Activated effector memory CD4-positive, alpha-beta T cell treated with Interleukin-2 at 50 U/mL for 16 hours (primary cell): ENCODE measurements around the gene CACNA1C.

ENCODE experiments used
- DNase-seq: peaks from one replicate; pipeline ENCODE4 v3.0.0-alpha.2; 2020

Gene CACNA1C

GRCh38 chr12:2035431-2036055, 17.2 kb upstream of the CACNA1C start:
- DNase-seq = no peak

- no peak for DNase-seq
Measured at GRCh38 chr12:2039034-2039433, 13.8 kb upstream of the CACNA1C start.

DNA sequence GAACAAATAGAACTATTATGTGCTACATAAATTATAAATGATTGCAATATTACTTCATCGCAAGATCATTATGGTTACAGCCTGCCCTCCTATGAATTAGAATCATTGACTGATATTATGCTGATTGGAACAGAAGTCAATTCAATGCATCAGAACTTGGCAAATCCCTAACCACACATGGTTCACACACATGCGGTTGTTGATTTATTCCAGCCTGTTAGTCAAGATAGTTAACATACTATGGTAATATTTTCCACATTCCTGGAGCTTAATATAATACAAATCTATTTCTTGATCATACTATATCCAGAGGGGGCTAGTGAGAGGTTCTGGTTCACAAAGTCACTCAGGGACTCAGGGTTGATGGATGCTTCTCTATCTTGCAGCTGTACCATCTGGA, 9.7 kb upstream of the CACNA1C start:
- DNase-seq = no peak

- DNase-seq = no peak
Measured at GRCh38 chr12:2044165-2044564, 8.6 kb upstream of the CACNA1C start.

DNA sequence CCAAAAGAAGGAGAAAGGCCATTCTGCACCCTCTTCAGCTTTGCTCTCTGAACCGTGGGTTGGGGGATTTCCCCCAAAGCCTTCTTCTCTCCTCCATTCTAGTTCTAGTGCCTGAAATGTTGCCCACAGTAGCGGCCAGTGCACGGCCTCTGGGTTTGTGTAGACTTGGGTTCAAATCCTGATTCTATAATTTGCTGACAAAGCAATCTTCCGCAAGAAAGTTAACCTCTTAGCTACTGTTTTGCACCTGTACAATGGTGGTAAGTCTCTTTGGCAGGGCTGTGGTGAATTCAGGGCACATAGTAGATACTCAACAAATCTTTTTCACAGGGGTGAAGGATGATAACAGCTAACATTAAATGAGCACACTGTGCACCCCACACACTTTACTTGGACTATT, 5.8 kb upstream of the CACNA1C start:
- DNase-seq = no peak

GRCh38 chr12:2047752-2048151, 5.0 kb upstream of the CACNA1C start:
- no peak for DNase-seq

DNA sequence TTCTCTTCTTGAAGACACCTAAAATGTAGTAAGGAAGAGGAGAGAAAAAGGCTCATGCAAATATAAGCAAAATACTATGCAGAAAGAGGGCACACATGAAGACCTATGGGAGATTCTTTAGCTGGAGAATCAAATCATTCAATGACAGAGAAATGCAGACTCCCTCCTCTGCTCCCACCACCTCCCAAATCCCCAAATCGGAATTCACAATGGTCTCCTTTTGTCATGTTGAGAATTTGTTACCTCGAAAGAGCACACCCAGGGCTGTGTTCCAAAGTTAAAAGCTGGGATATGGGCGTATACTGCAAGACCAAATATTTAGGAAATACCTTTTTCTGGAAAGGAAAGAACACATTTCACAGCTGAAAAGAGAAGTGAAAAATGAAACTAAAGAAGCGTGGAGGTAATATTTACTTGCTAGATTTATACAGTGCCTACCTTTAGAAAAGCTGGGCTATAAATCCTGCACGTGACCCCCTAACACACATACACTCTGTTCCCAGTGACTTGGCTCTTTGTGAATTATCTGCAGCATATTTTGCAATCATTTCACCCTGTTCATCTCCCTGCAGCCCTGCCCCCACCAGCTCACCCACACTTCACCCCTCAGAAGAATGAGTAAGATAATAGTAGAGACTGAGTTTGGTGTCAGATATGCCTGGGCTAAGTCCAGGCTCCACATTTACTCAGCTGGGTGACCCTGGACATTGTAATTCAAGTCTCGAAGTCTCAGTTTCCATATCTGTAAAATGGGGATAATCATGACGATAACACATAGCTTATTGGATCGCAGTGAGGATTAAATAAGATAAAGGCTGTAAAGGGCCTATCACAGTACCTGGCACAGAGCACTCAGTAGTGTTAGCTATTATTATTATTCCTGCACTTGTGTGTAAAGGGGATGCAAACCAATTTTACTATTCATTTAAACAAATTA, 2.9 kb upstream of the CACNA1C start:
- DNase-seq = no peak

DNA sequence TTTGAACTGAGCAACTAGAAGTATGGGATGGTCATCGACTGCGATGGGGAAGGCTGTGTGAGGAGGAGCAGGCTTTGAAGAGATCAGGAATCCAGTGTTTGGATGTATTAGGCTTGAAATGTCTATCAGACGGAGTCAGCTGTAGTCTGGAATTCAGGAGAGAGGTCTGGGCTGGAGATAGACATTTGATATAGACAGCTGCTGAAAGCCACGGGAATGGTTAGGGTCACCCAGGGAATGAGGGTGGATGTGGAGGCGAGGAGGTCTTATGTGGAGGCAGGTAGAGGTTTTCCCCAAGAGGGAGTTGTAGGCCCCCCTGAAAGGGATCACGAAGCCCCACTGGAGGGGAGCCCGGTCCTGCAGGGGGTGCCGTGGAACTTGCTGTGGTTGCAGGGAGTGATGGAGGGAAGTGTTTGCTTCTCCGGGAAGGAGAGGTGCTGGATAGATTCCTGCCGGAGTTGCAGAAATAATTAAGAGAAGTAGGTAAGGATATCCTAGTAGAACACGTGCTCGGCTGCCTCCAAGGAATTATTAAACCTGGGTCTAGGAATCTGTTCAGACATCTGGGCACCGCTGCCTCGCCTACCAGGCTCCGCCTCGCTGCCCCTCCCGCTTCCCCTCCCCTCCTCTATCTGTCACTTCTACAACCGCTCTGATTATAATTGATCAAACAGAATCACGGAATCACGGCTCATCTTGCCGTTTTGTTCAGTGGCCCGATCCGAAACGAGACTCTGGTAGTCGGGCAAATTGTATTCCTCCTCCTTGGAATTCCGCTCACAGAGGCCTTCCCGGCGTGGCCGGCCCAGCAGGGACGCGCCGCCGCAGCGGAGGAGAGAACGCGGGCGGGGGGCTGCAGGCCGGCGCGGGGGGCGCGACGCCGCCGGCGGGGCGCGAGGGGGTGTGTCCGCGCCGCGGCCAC, 826 bp upstream of the CACNA1C start:
- DNase-seq = no peak

- no peak for DNase-seq
Measured at GRCh38 chr12:2053691-2054090, 904 bp downstream of the CACNA1C start.

GRCh38 chr12:2054091-2055018, 1.6 kb downstream of the CACNA1C start:
- no peak for DNase-seq

DNA sequence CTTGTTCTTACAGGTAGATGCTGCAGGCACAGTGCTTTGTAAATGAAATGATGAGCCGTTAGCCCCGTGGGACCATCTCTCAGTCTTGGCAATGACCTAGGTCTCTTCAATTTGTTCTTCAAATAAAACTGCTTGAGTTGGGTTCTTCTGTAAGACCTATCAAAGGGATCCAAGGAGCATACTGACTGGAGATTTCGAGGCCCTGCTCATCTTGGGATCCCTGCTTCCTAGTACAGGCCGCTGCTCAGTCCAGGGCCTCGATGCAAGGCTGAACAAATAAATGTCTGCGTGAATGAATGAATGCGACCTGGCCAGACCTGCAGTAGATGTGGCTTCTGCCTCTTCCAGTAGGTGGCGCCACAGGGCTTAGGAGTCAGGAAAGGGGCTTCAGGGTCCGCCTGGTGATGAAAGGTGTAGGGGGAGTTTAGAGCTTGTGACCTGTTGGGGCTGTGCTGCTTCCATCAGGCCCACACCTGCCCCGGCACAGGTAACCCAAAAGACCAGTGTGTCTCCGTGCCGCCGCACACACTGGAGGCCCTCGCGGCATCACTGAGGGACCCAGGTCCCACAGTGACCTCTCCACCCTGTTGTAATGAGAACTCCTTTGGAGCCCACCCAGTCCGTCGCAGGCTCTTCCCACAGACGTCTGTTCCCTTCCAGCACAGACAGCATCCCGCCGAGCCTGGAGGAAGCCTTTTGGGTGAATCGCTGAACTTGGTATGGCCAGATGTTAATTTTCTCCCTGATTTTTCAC, 4.4 kb downstream of the CACNA1C start:
- DNase-seq = no peak

DNA sequence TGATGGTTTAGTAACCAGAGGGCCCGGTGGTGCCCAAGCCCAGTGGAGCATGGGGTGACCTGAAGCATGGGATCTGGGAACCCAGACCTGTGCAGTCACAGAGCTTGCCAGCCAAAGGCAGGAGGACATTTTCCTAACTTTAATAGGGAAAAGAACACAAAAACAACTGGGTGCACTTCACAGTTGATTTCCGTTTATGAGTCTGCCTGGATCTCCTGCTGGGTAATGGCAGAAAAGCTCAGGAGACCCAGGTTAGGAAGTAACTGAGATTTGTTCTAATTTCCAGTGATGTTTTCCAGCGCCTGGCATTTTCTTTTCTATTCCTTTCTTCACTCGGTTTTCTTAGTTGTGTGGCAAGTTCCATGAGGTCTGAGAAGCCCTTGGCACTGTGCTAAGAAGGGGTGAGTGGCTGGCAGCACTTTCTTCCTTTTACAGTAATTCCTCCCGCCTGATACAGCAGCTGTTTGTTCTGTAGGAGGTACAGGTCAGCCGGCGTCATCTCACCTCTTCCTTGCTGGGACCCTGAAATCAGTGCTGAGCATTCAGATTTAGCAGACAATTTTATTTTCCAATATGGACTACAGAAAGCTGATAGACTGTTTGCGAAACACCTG, 5.1 kb downstream of the CACNA1C start:
- no peak for DNase-seq

DNA sequence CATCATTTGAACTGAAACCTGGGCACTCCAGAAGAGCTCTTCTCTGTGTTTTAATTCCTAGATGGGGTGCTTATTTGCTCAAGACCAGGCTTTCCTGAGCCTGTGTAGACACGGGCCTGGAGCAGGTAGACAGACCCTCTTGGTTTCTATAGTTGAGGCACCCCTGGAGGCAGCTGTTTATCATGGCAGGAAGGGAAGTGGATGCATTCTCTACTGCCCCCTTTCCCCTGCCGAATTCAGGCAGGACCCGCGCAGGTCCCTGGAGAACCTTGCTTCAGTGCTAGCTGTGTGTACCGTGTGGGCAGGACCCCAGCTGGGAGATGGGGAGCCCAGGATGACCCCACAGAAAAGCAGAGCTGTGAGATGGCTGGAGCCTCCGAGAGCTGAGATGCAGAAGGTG, 6.0 kb downstream of the CACNA1C start:
- no peak for DNase-seq

GRCh38 chr12:2061402-2061801, 8.6 kb downstream of the CACNA1C start:
- DNase-seq = no peak

- no peak for DNase-seq
Measured at GRCh38 chr12:2064071-2064507, 11.3 kb downstream of the CACNA1C start.

GRCh38 chr12:2068653-2069052, 15.9 kb downstream of the CACNA1C start:
- DNase-seq = no peak

- no peak for DNase-seq
Measured at GRCh38 chr12:2070440-2071045, 17.8 kb downstream of the CACNA1C start.

DNA sequence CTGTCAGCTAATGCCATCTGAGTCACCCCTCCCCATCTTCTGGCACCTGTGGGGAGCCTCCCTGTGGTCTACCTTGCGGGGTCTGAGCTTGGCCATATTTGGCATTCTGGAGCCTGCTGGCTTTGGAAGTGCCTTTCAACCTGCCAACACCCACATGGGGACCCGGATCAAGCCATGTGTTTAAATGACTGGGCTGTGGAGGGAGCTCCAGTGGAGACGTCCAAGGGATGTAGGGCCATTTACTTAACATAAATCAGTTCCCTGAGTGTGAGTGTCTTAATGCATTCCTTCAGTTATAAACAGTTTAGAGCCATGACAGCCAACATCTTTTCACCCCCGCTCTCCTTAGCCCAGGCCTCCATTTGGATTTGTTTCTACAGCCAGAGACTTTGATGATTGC, 22.0 kb downstream of the CACNA1C start:
- no peak for DNase-seq

GRCh38 chr12:2075508-2076195, 22.9 kb downstream of the CACNA1C start:
- no peak for DNase-seq

GRCh38 chr12:2076196-2076570, 23.4 kb downstream of the CACNA1C start:
- no peak for DNase-seq
